D721Med (cell line): ENCODE data around the gene A4GNT.

Experiments
- DNase-seq: peaks from one replicate; pipeline ENCODE4 v3.0.0; 2011; ENCODE audit warnings: low spot score; ENCODE audit not compliant: insufficient read length
- FAIRE-seq: peaks from 2 replicates; lab custom pipeline; 2011; peaks lifted over from hg19 to GRCh38; lab: Jason Lieb, UNC
- TF ChIP-seq, protein P1 (sequence below): IDR thresholded peaks from 2 replicates; pipeline ENCODE4 v1.5.1; 2012; ENCODE audit warnings: mild to moderate bottlenecking, control low read depth; ENCODE audit not compliant: insufficient read depth; ENCODE audit errors: missing control alignments

The A4GNT gene

DNA sequence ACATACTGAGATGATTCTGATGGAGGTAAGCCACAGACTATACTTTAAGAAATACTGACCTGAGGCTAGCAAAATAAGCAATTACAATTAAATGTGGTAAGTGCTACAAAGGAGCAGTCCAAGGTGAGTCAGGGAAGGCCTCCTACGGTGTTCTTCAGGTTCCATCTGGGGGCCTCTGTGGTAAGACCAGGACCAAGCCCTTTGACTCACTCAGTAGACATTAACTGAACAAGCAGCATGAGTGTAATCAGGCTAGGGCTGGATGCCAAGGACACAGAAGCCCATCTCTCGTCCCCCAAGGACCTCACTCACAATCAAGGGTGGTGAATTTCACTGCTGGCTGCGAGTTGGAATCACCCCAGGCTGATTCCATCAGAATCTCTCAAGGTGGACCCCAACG is 54.1 kb downstream of the A4GNT start:
- DNase-seq, result no peak
- no peak for FAIRE-seq
- TF ChIP-seq, protein P1, sequence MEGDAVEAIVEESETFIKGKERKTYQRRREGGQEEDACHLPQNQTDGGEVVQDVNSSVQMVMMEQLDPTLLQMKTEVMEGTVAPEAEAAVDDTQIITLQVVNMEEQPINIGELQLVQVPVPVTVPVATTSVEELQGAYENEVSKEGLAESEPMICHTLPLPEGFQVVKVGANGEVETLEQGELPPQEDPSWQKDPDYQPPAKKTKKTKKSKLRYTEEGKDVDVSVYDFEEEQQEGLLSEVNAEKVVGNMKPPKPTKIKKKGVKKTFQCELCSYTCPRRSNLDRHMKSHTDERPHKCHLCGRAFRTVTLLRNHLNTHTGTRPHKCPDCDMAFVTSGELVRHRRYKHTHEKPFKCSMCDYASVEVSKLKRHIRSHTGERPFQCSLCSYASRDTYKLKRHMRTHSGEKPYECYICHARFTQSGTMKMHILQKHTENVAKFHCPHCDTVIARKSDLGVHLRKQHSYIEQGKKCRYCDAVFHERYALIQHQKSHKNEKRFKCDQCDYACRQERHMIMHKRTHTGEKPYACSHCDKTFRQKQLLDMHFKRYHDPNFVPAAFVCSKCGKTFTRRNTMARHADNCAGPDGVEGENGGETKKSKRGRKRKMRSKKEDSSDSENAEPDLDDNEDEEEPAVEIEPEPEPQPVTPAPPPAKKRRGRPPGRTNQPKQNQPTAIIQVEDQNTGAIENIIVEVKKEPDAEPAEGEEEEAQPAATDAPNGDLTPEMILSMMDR, result no peak
